Middle frontal gyrus (tissue), 1 donor: ENCODE data around the gene ARHGEF19.
"Not testable (repeated sequence)": the region's sequence is repeated elsewhere in the genome, so short reads cannot be mapped to it uniquely, and the experiment has no call there.

Experiments
- DNase-seq: peaks from one replicate; pipeline ENCODE4 v3.0.0-alpha.2; 2015; ENCODE audit warnings: low spot score; ENCODE audit errors: extremely low spot score

The ARHGEF19 gene

GRCh38 chr1:16183179-16183578, 29.3 kb downstream of the ARHGEF19 start:
- DNase-seq = no peak

GRCh38 chr1:16181887-16182719, 30.3 kb downstream of the ARHGEF19 start:
- no peak for DNase-seq

- DNase-seq = no peak
These were observed 32.1 kb downstream of the ARHGEF19 start for GRCh38 chr1:16180291-16180824.

- no peak for DNase-seq
These were observed 33.6 kb downstream of the ARHGEF19 start for GRCh38 chr1:16178596-16179497.

GRCh38 chr1:16177306-16177705, 35.1 kb downstream of the ARHGEF19 start:
- no peak for DNase-seq

GRCh38 chr1:16176653-16177052, 35.8 kb downstream of the ARHGEF19 start:
- DNase-seq = no peak

GRCh38 chr1:16175610-16176553, 36.6 kb downstream of the ARHGEF19 start:
- peak; percentile 44 for DNase-seq

- DNase-seq = no peak
These were observed 37.4 kb downstream of the ARHGEF19 start for GRCh38 chr1:16174886-16175598.

- DNase-seq = no peak
These were observed 38.1 kb downstream of the ARHGEF19 start for GRCh38 chr1:16174261-16174868.

- DNase-seq = no peak
These were observed 38.8 kb downstream of the ARHGEF19 start for GRCh38 chr1:16173447-16174260.

- no peak for DNase-seq
These were observed 39.4 kb downstream of the ARHGEF19 start for GRCh38 chr1:16172964-16173446.

GRCh38 chr1:16172218-16172830, 40.1 kb downstream of the ARHGEF19 start:
- DNase-seq = no peak

GRCh38 chr1:16171314-16172151, 40.9 kb downstream of the ARHGEF19 start:
- DNase-seq = no peak

GRCh38 chr1:16170283-16170673, 42.2 kb downstream of the ARHGEF19 start:
- no peak for DNase-seq

- DNase-seq = no peak
These were observed 43.7 kb downstream of the ARHGEF19 start for GRCh38 chr1:16168622-16169360.

- DNase-seq = not testable (repeated sequence)
These were observed 44.3 kb downstream of the ARHGEF19 start for GRCh38 chr1:16168144-16168495.
